ENCODE data around the gene PPIL6.

Gene PPIL6

DNA sequence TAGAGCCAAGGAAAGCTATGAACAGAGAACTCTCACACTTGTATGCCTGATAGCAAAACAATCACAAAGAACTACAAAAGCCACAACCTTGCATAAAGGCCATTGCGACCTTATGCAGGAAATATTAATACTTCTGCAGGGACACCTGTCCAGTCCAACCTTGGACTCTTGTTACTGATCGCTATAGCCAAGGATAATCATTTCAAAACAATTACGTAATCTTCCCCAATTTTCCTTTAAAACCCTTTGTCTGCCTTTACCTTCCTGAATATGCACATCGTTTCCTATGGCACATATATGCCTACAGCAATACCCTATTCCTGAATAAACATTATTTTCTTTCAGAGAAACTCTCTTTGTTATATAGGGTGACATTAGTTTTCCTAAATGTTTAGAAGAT is 22.8 kb downstream of the PPIL6 start:
- TF ChIP-seq CTCF (IDR thresholded peaks at IDR 0.05; ENCODE audit: extremely low read depth, missing control alignments), result no peak
- no peak for DNase-seq (ENCODE audit: low spot score)

- DNase-seq (ENCODE audit: low spot score), result no peak
- no peak for TF ChIP-seq CTCF (IDR thresholded peaks at IDR 0.05; ENCODE audit: extremely low read depth, missing control alignments)
Observed at GRCh38 chr6:109411034-109411433, 29.4 kb downstream of the PPIL6 start.

- DNase-seq (ENCODE audit: low spot score), result no peak
- TF ChIP-seq CTCF (IDR thresholded peaks at IDR 0.05; ENCODE audit: extremely low read depth, missing control alignments), result no peak
Observed at GRCh38 chr6:109406196-109406595, 34.2 kb downstream of the PPIL6 start.

DNA sequence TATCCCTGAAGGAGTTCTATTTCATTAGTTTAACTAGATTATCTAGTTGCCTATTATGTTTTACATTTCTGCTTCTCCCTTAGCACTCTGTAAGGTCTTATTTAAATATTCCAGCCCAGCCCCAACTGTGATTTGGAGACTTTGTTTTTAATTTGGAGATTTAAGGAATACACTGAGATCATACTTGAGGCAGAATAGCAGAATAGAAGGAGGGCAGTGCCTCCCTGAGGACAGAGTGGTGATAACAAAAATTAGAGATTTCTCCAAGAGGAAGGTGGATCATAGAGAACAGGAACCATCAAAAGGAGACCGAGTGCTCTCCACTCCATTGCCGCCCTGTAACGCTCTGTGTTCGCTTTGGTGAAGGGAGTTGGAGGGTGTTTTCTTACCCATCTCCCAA is 43.4 kb downstream of the PPIL6 start:
- DNase-seq (ENCODE audit: low spot score), result no peak

GRCh38 chr6:109396046-109396718 is 44.2 kb downstream of the PPIL6 start:
- no peak for TF ChIP-seq CTCF (IDR thresholded peaks at IDR 0.05; ENCODE audit: extremely low read depth, missing control alignments)
- no peak for DNase-seq (ENCODE audit: low spot score)

More for the DNA sequence above, 43.4 kb downstream of the PPIL6 start:
- peak; percentile 3 for TF ChIP-seq CTCF (IDR thresholded peaks at IDR 0.05; ENCODE audit: extremely low read depth, missing control alignments)

- DNase-seq (ENCODE audit: low spot score), result no peak
- no peak for TF ChIP-seq CTCF (IDR thresholded peaks at IDR 0.05; ENCODE audit: extremely low read depth, missing control alignments)
Observed at GRCh38 chr6:109393886-109394281, 46.5 kb downstream of the PPIL6 start.

GRCh38 chr6:109393157-109393885 is 47.1 kb downstream of the PPIL6 start:
- no peak for TF ChIP-seq CTCF (IDR thresholded peaks at IDR 0.05; ENCODE audit: extremely low read depth, missing control alignments)
- no peak for DNase-seq (ENCODE audit: low spot score)

Data from GM20000 (cell line).